GM12878 (cell line): Measurements from ENCODE around the gene SLC6A8. TPM values are rescaled to one million over a fixed set of nuclear protein-coding genes. Genes with fewer than 3 reads are reported as not detected.
A peak's percentile ranks its signal among the peaks of the same experiment; 100 is the strongest.

Source experiments
- BACH1 ChIP-seq: fragments of 450-650 bp; IDR thresholded peaks from 2 replicates; pipeline ENCODE4 v1.6.1; 2017; ENCODE audit warnings: mild to moderate bottlenecking, borderline replicate concordance
- CREM ChIP-seq: IDR thresholded peaks from 2 replicates; pipeline ENCODE4 v1.6.1; 2014; ENCODE audit warnings: antibody characterized with exemption, low read depth
- DPF2 ChIP-seq: fragments of 450-650 bp; IDR thresholded peaks from 2 replicates; pipeline ENCODE4 v1.6.1; 2017; ENCODE audit warnings: mild to moderate bottlenecking
- EGR1 ChIP-seq, 2 experiments: IDR thresholded peaks; 1 replicate in 1 of 2; 2 replicates in 1 of 2; pipeline ENCODE4 v1.6.1; 2011 to 2012; ENCODE audit warnings: low read depth in 2 of 2, low read length in 2 of 2, borderline replicate concordance in 1 of 2, mild to moderate bottlenecking in 1 of 2, moderate library complexity in 1 of 2
- EP300 ChIP-seq, 2 experiments: fragments of 150-350 bp in 1 of 2; IDR thresholded peaks; 2 replicates each; pipeline ENCODE4 v1.6.1; 2011 to 2012; ENCODE audit warnings: low read depth in 2 of 2, low read length in 2 of 2, borderline replicate concordance in 1 of 2, improper control_type of control experiment in 1 of 2, inconsistent platforms in 1 of 2; ENCODE audit not compliant: control insufficient read depth in 1 of 2
- IRF4 ChIP-seq: IDR thresholded peaks from 2 replicates; pipeline ENCODE4 v1.6.1; 2011; ENCODE audit warnings: low read depth, low read length
- NR2C1 ChIP-seq: fragments of 450-650 bp; IDR thresholded peaks from 2 replicates; pipeline ENCODE4 v1.6.1; 2017; ENCODE audit warnings: antibody characterized with exemption, mild to moderate bottlenecking, moderate library complexity
- RAD21 ChIP-seq: IDR thresholded peaks from 2 replicates; pipeline ENCODE4 v1.6.1; 2011; ENCODE audit warnings: mild to moderate bottlenecking, low read depth, low read length, moderate library complexity; ENCODE audit not compliant: insufficient read depth
- RCOR1 ChIP-seq: conservative IDR thresholded peaks from 2 replicates; pipeline ENCODE4 v1.6.1; 2012; ENCODE audit warnings: low read depth, low read length, improper control_type of control experiment
- SMC3 ChIP-seq: IDR thresholded peaks from 2 replicates; pipeline ENCODE4 v1.6.1; 2011; ENCODE audit warnings: low read length, improper control_type of control experiment, borderline replicate concordance
- SUZ12 ChIP-seq: fragments of 200-600 bp; sonication (generic); IDR thresholded peaks from one replicate; pipeline ENCODE4 v1.6.1; 2018; ENCODE audit warnings: antibody characterized with exemption, mild to moderate bottlenecking; ENCODE audit not compliant: unreplicated experiment
- TCF12 ChIP-seq: IDR thresholded peaks from 2 replicates; pipeline ENCODE4 v1.6.1; 2011; ENCODE audit warnings: low read depth, mild to moderate bottlenecking, low read length
- YBX1 ChIP-seq: fragments of 450-650 bp; IDR thresholded peaks from 2 replicates; pipeline ENCODE4 v1.6.1; 2016; ENCODE audit warnings: antibody characterized with exemption
- YY1 ChIP-seq: IDR thresholded peaks from 2 replicates; pipeline ENCODE4 v1.6.1; 2011; ENCODE audit warnings: low read depth, mild to moderate bottlenecking, low read length
- ZBED1 ChIP-seq: IDR thresholded peaks from 2 replicates; pipeline ENCODE4 v1.6.1; 2016; ENCODE audit warnings: borderline replicate concordance
- polyA plus RNA-seq, 11 experiments: library from polyadenylated mRNA; depleted of rRNA in 4 of 11; unstranded in 6 of 11; stranded (reverse) in 5 of 11; fragments of >200 nt; fragmentation: Nextera tagmentation in 4 of 11; fragmentation: Illumina TruSeq in 1 of 11; extraction: Ambion mirVana in 4 of 11; extraction: Trizol in 1 of 11; gene quantifications; 1 replicate in 1 of 11; 2 replicates in 10 of 11; pipeline versions ENCODE4 v1.2.1 to v1.2.3, GENCODE V29; 2011 to 2016; ENCODE audit warnings: inconsistent platforms in 2 of 11, missing spikeins in 2 of 11, low read depth in 1 of 11
- total RNA-seq, 4 experiments: library from RNA; depleted of rRNA in 3 of 4; stranded (reverse); fragments of >200 nt in 3 of 4; fragmentation: Illumina TruSeq in 1 of 4; extraction: Trizol in 1 of 4; gene quantifications; 2 replicates each; pipeline versions ENCODE4 v1.2.1 to v1.2.3, GENCODE V29; 2013 to 2021
- TF ChIP-seq, protein P1 (sequence below): fragments of 450-650 bp; conservative IDR thresholded peaks from 2 replicates; pipeline ENCODE4 v1.6.1; 2017; ENCODE audit warnings: mild to moderate bottlenecking, moderate library complexity
- TF ChIP-seq, protein P2 (sequence below), 3 experiments: IDR thresholded peaks in 2 of 3; conservative IDR thresholded peaks in 1 of 3; 2 replicates each; pipeline ENCODE4 v1.5.1; 2011; ENCODE audit warnings: low read depth in 3 of 3, low read length in 3 of 3, mild to moderate bottlenecking in 3 of 3, control low read depth in 2 of 3, moderate library complexity in 2 of 3, inconsistent platforms in 1 of 3, mixed read lengths in 1 of 3; ENCODE audit not compliant: control insufficient read depth in 2 of 3, insufficient read depth in 1 of 3; ENCODE audit errors: extremely low read depth in 1 of 3
- TF ChIP-seq, protein P3 (sequence below): IDR thresholded peaks from 2 replicates; pipeline ENCODE4 v1.6.1; 2012; ENCODE audit warnings: low read depth, low read length, improper control_type of control experiment
- TF ChIP-seq, protein P4 (sequence below): fragments of 450-650 bp; IDR thresholded peaks from 2 replicates; pipeline ENCODE4 v1.6.1; 2016; ENCODE audit warnings: mild to moderate bottlenecking
- TF ChIP-seq, protein P5 (sequence below): fragments of 450-650 bp; formaldehyde crosslinking; IDR thresholded peaks from 2 replicates; pipeline ENCODE4 v1.4.0; 2022; ENCODE audit warnings: mild to moderate bottlenecking, moderate library complexity

The SLC6A8 gene
- total and polyA plus RNA-seq, 10 of the 15 experiments (the other 5 are each of a cell fraction or from before 2014, with no cell fraction given), result 0.01 to 0.72 (median 0.17) TPM; not detected in 6

DNA sequence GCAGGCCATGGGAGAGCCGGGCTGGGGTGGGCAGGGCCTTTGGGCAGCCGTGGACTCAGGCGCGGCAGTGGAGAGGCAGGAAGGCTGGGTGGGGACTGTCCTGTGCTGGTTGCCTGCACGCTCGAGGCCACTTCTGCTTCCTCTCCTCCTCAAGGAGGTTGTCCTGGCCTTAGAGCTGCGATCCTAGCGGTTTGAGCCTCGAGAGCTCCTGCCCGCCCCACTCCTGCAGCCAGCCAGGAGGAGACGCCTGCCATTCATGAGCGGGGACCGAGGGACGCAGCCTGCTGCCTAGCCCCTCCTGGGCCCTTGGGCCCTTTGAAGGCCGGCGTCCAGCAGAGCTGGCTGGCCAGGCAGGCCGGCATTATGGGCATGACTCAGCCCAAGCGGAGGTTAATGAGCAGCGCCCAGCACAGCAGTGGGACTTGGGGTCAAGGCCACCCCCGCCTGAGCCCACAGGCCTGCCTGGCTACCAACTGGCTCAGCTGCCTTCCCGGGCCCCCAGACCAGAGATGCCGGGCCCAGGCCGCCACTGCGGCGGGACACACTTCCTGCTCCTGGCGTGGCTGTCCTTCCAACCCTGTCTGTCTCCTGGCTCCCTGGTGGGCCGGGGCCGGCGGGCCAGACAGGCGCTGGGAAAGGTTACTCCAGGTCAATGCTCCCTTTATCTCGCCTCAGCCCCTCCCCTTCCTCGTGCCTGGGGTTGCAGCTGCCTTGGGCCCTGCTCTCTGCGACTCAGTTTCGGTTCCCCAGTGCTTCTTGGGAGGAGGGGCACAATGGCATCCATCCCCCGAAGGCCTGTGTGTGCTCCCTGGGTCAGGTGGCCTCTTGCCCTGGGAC is 38.8 kb downstream of the SLC6A8 start (continued):
- TF ChIP-seq, protein P1, sequence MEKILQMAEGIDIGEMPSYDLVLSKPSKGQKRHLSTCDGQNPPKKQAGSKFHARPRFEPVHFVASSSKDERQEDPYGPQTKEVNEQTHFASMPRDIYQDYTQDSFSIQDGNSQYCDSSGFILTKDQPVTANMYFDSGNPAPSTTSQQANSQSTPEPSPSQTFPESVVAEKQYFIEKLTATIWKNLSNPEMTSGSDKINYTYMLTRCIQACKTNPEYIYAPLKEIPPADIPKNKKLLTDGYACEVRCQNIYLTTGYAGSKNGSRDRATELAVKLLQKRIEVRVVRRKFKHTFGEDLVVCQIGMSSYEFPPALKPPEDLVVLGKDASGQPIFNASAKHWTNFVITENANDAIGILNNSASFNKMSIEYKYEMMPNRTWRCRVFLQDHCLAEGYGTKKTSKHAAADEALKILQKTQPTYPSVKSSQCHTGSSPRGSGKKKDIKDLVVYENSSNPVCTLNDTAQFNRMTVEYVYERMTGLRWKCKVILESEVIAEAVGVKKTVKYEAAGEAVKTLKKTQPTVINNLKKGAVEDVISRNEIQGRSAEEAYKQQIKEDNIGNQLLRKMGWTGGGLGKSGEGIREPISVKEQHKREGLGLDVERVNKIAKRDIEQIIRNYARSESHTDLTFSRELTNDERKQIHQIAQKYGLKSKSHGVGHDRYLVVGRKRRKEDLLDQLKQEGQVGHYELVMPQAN, result no peak
- TF ChIP-seq, protein P2, sequence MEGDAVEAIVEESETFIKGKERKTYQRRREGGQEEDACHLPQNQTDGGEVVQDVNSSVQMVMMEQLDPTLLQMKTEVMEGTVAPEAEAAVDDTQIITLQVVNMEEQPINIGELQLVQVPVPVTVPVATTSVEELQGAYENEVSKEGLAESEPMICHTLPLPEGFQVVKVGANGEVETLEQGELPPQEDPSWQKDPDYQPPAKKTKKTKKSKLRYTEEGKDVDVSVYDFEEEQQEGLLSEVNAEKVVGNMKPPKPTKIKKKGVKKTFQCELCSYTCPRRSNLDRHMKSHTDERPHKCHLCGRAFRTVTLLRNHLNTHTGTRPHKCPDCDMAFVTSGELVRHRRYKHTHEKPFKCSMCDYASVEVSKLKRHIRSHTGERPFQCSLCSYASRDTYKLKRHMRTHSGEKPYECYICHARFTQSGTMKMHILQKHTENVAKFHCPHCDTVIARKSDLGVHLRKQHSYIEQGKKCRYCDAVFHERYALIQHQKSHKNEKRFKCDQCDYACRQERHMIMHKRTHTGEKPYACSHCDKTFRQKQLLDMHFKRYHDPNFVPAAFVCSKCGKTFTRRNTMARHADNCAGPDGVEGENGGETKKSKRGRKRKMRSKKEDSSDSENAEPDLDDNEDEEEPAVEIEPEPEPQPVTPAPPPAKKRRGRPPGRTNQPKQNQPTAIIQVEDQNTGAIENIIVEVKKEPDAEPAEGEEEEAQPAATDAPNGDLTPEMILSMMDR (IDR thresholded peaks at IDR 0.05 in 2 of 3, conservative IDR thresholded peaks at IDR 0.05 in 1 of 3; ENCODE audit: control insufficient read depth in 2 of 3, extremely low read depth in 1 of 3, insufficient read depth in 1 of 3, low read depth in 3 of 3, low read length in 3 of 3), result no peak
- TF ChIP-seq RCOR1 (no peak), EGR1 (IDR thresholded peaks at IDR 0.05; ENCODE audit: borderline replicate concordance in 1 of 2, low read depth in 2 of 2, low read length in 2 of 2) (no peak), SUZ12 (no peak), ZBED1 (no peak), NR2C1 (no peak), IRF4 (peak; percentile 87), DPF2 (peak; percentile 67), YY1 (peak; percentile 70), EP300 (IDR thresholded peaks at IDR 0.05; ENCODE audit: borderline replicate concordance in 1 of 2, control insufficient read depth in 1 of 2, low read depth in 2 of 2, low read length in 2 of 2) (peak in 1 of 2 experiments; percentile 31; a peak in 1 of 4 replicates), YBX1 (no peak), TCF12 (peak; percentile 95), BACH1 (no peak), CREM (no peak), RAD21 (no peak), SMC3 (no peak)
- TF ChIP-seq, protein P3, sequence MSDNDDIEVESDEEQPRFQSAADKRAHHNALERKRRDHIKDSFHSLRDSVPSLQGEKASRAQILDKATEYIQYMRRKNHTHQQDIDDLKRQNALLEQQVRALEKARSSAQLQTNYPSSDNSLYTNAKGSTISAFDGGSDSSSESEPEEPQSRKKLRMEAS, result peak; percentile 40; the same call in 1 of the 2 replicates
- TF ChIP-seq, protein P4, sequence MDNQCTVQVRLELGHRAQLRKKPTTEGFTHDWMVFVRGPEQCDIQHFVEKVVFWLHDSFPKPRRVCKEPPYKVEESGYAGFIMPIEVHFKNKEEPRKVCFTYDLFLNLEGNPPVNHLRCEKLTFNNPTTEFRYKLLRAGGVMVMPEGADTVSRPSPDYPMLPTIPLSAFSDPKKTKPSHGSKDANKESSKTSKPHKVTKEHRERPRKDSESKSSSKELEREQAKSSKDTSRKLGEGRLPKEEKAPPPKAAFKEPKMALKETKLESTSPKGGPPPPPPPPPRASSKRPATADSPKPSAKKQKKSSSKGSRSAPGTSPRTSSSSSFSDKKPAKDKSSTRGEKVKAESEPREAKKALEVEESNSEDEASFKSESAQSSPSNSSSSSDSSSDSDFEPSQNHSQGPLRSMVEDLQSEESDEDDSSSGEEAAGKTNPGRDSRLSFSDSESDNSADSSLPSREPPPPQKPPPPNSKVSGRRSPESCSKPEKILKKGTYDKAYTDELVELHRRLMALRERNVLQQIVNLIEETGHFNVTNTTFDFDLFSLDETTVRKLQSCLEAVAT, result no peak
- TF ChIP-seq, protein P5, sequence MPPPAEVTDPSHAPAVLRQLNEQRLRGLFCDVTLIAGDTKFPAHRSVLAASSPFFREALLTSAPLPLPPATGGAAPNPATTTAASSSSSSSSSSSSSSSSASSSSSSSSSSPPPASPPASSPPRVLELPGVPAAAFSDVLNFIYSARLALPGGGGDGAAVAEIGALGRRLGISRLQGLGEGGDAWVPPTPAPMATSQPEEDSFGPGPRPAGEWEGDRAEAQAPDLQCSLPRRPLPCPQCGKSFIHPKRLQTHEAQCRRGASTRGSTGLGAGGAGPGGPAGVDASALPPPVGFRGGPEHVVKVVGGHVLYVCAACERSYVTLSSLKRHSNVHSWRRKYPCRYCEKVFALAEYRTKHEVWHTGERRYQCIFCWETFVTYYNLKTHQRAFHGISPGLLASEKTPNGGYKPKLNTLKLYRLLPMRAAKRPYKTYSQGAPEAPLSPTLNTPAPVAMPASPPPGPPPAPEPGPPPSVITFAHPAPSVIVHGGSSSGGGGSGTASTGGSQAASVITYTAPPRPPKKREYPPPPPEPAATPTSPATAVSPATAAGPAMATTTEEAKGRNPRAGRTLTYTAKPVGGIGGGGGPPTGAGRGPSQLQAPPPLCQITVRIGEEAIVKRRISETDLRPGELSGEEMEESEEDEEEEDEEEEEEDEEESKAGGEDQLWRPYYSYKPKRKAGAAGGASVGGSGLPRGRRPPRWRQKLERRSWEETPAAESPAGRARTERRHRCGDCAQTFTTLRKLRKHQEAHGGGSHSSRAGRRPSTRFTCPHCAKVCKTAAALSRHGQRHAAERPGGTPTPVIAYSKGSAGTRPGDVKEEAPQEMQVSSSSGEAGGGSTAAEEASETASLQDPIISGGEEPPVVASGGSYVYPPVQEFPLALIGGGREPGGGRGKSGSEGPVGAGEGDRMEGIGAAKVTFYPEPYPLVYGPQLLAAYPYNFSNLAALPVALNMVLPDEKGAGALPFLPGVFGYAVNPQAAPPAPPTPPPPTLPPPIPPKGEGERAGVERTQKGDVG (CRISPR knock-in tag), result no peak
